ENCODE measurements around the gene ULK4.

GRCh38 chr3:41882956-41883355 lies 78.9 kb downstream of the ULK4 start:
- TF ChIP-seq EP300 (conservative IDR thresholded peaks at IDR 0.05; ENCODE audit: poor library complexity, severe bottlenecking), result no peak
- no peak for TF ChIP-seq CTCF (IDR thresholded peaks at IDR 0.05; ENCODE audit: poor library complexity, severe bottlenecking)
- no peak for TF ChIP-seq EZH2 (IDR thresholded peaks at IDR 0.05; ENCODE audit: borderline replicate concordance, insufficient read depth, low read length, poor library complexity, severe bottlenecking)
- TF ChIP-seq RAD21 (conservative IDR thresholded peaks at IDR 0.05), result no peak
- no peak for TF ChIP-seq POLR2AphosphoS5 (IDR thresholded peaks at IDR 0.05)
- TF ChIP-seq REST (IDR thresholded peaks at IDR 0.05; ENCODE audit: borderline replicate concordance), result no peak
- no peak for TF ChIP-seq TAF1 (IDR thresholded peaks at IDR 0.05; ENCODE audit: low read depth)
- TF ChIP-seq SMC3 (conservative IDR thresholded peaks at IDR 0.05; ENCODE audit: poor library complexity), result no peak

Data from neural cell (in vitro differentiated cells).